ENCODE measurements around the gene NKX2-8.
"Not testable (repeated sequence)": the region's sequence is repeated elsewhere in the genome, so short reads cannot be mapped to it uniquely, and the experiment has no call there.

Gene NKX2-8

DNA sequence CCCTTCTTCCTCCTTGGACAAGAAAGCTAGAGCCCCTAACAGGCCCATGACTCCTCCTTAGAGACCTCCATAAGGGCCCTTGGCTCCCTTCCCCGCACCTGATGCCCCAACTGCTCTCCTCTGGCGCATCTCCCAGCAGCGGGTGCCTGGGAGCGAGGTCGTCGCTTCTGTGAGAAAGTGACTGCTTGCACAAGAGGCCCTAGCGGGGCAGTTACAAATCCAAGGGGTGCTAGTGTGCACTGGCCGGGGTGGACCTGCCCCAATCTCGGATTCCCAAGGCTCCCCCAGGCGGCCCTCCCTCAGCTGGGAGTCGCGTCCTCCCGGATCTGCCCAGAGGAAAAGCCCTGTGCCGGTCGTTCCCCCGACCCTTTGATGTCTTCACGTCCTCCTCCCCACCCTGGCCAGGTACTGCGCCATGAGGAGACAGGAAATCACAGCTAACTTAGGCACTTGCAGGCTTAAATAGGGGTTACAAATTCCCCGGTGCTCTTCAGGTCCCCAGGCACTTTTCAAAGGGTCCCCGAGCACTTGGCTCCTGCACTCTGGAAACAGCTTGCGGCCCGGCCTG, 2.8 kb downstream of the NKX2-8 start:
- DNase-seq: no peak

DNA sequence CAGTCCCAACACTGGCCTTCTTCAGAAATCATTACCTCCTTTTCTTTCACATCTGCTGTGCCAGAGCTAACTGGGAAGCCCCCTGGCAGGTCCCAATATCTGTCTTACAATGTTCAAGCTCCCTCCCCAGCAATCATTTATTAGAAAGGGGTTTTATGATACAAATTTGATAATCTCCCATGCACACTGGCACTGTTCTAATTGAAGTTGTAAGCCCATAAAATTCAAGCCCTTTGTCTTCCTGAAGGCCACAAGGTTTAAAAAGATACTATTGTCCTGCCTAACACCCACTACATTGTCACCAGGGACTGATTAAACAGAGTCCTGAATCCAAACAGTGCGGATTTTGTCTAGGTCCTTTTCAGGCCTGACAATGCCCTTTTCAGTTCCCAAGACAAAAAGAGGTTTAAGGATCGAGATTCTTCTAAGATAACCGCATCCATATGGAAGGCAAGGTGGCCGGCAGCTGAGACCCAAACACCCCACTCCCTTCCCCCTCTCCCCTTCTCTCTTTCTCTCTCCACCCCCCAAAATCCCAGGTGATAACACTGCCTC, 3.3 kb downstream of the NKX2-8 start:
- no peak for DNase-seq

DNA sequence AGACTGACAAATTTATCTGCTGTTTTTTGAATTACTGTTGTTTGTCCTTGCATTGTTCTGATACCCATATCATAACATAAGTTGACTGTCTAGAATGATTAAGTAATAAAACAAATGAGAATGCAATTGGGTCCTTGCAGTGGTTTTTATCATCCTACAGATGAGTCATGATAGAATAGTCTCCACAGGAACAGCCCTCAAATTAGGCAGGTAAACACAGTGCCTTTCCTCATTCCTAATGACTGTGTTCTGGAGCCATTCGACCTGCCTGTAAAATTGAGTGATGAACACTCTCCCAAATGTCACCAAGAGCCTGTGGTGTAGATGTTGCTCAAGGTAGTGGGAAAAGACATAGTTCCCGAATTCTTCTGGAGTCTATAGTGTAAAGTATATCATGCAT, 12.3 kb downstream of the NKX2-8 start:
- no peak for DNase-seq

DNA sequence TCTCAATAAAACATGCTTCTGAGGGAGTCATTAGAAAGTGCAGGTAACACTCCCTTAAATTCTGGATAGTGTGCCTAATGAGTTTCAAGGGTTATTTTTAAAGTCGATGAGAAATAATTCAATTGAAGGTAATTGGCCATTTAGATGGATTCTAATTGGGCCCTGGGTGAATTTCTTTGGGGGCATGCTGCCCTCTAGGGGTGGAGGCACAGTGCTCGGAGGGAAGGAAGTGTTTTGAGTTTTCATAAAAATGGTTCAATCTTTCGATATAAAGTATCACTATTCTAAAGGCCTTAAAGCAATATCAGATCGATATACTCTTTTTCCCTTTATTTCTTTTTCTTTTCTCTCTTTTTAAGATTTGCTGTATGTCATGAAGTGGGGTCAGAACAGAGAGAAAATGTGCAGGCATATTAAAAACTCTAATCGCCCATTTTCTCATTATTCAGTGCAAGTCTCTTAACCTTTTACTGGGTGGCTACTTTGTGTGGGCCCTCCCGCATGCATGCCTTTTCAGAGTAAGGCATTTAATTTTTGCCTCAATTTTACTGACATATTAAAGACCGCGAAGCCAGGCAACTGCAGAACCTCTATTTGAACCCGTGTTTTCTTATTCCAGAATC, 25.5 kb downstream of the NKX2-8 start:
- DNase-seq: peak; percentile 10

DNA sequence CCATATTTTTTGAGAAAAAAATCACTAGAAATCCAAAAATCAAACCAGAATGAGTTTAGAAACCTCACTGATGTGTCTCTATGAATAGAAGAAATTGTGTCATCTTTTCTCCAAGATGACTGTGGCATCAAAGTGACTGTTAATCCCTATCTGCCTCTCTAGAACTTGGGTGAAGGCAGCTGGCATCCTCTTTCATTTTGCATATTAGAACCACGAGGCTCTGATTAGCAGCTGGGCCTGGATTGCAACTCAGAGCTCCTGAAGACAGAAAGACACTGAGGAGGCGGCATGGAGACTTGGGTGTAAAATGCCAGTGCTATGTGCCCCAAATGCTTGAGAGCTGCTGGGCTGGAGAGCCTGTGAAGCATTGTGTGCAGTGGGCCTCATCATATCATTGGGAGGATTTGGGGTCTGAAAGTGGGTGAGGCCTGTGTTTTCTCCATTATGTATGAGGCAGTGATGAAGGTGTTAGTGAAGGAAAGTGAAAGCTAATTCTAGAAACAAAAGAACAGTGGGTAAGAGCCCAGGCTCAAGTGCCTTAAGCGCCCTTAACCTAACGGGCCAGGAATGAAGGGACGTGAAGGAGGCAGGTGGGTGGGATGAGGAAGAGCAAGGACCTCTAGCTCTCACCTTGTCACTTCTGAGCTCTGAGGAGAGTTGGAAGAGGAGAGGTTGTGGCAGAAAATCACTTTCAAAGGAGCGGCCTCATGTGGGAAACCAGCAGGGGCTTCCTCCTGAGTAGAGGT, 26.2 kb downstream of the NKX2-8 start:
- DNase-seq: no peak

DNA sequence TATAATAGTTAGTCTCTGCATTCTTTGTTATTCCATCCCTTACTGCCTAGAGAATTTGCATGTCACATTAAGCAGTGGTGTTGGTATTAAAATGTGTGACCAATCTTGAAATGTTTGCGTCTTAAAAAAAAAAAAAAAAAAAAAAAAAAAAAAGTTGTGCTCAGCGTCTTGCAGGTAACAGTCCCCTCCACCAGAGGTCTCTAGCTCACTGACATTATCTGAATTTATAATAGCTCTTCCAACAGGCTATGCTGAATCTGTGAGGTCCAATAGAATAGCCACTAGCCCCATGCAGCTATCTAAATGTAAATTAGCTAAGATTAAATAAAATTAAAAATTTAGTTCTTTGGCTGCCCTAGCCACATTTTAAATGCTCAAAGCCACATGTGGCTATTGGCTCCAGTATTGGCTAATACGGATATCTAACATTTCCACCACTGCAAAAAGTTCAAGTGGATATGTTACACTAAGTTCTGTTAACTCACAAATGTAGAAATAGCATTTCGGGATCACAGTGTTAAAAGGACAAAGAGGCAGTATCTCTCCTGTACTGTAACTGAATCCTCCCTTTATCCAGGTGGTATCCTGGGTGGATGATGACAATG, 28.7 kb downstream of the NKX2-8 start:
- DNase-seq: no peak

DNA sequence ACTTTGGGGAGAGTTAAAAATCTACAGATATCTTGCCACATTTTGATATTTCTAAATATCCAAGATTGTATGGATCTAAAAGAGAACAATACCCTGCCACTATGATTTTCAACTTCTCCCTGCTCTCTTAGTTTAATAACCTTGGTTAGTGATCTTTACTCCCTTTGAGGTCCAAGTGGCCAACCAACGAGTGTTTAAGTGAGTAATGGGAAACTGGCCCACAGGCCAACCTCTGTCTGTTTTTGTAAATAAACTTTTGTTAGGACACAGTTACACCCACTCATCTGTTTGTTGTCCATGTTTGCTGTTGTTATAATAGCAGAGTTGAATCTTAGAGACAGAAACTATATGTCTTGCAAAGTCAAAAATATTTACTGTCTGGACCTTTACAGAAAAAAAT, 31.5 kb downstream of the NKX2-8 start:
- no peak for DNase-seq

DNA sequence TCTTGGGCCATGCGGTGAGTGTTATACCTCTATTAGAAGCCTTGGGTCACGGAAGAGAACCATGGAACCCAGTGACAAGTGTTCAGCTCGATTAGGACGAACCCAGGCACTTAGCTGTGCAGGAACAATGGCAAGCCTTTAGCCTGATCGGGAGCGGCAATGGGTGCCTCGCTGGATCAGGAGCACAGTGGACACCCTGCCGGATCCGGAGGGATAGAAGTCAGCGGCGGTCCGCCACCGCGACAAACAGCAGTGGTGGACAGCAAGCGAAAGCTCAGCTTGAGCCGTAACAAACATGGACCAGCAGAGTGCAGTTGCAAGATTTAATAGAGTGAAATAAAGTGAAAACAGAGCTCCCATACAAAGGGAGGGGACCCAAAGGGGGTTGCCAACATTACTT, 38.1 kb downstream of the NKX2-8 start:
- DNase-seq: not testable (repeated sequence)

DNA sequence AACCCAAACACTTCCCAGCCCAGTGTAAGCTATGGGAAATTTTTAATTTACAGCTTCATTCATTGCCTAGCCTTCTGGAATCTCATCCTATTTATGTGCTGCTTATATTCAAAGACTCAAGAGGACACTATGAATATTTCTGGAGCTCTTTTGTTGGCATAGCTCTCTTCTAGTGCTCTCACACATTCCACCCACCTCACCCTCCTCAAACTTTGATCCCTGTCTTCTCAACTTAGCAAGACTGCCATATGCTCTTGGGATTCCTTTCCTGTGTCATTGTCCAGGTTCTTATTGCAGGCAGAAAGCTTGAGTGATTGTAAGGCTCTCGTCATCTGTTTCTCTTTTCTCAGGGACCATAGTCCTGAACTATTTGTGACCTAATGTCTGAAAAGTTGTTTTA, 44.4 kb downstream of the NKX2-8 start:
- no peak for DNase-seq
